ENCODE data around the gene ICAM1.

DNA sequence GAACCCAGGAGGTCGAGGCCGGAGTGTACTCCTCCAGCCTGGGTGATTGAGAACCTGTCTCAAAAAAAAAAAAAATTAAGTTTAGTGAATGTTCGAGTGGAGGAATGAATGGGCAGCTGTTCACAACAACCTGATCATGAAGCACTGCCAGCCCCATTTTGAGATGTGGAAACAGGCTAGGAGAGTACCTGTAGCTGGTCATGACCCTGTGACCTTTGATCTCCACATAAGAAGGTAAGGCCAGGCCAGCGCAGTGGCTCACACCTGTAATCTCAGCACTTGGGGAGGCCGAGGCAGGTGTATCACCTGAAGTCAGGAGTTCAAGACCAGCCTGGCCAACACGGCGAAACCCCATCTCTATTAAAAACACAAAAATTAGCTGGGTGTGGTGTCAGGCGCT is 54.8 kb downstream of the ICAM1 start:
- TF ChIP-seq POLR2A (IDR thresholded peaks at IDR 0.05; ENCODE audit: low read depth, low read length) (no peak), POLR2AphosphoS5 (IDR thresholded peaks at IDR 0.05; ENCODE audit: low read depth, low read length) (no peak), TAF1 (IDR thresholded peaks at IDR 0.05; ENCODE audit: low read depth, low read length) (no peak), PAX5 (IDR thresholded peaks at IDR 0.05; ENCODE audit: insufficient read depth, low read length, severe bottlenecking) (no peak), SPI1 (IDR thresholded peaks at IDR 0.05; ENCODE audit: low read depth, low read length) (no peak)
